Neural progenitor cell (in vitro differentiated cells): ENCODE data around the gene CRB2. TPM values are rescaled to one million over a fixed set of nuclear protein-coding genes. Genes with fewer than 3 reads are reported as not detected.

Experiments used
- DNase-seq: peaks from one replicate; pipeline ENCODE4 v3.0.0-alpha.2; 2016; ENCODE audit warnings: low spot score
- H2AFZ ChIP-seq: fragments of 200-600 bp; sonication (generic); replicated peaks from 2 replicates; pipeline ENCODE4 v1.6.1; 2016; ENCODE audit warnings: antibody characterized with exemption
- H3F3A ChIP-seq: fragments of 200-600 bp; sonication (generic); 2 replicates; pipeline ENCODE4 v1.6.1; 2016; ENCODE audit warnings: antibody characterized with exemption, low read depth
- H3K27ac ChIP-seq: fragments of 200-600 bp; sonication (generic); 2 replicates; pipeline ENCODE4 v1.5.1; 2016; ENCODE audit warnings: mild to moderate bottlenecking
- H3K27me3 ChIP-seq: fragments of 200-600 bp; sonication (generic); 2 replicates; pipeline ENCODE4 v1.6.1; 2016; ENCODE audit warnings: mild to moderate bottlenecking, moderate library complexity
- H3K36me3 ChIP-seq: fragments of 200-600 bp; sonication (generic); 2 replicates; pipeline ENCODE4 v1.5.1; 2016
- H3K4me1 ChIP-seq: fragments of 200-600 bp; sonication (generic); 2 replicates; pipeline ENCODE4 v1.6.1; 2016; ENCODE audit warnings: mixed run types
- H3K4me2 ChIP-seq: fragments of 200-600 bp; sonication (generic); 2 replicates; pipeline ENCODE4 v1.6.1; 2016
- H3K4me3 ChIP-seq: fragments of 200-600 bp; sonication (generic); 2 replicates; pipeline ENCODE4 v1.5.1; 2016
- H3K79me2 ChIP-seq: fragments of 200-600 bp; sonication (generic); 2 replicates; pipeline ENCODE4 v1.6.1; 2016; ENCODE audit warnings: low read depth
- H3K9ac ChIP-seq: fragments of 200-600 bp; sonication (generic); 2 replicates; pipeline ENCODE4 v1.6.1; 2016
- H3K9me3 ChIP-seq: fragments of 200-600 bp; sonication (generic); 2 replicates; pipeline ENCODE4 v1.5.1; 2016; ENCODE audit warnings: low read depth
- H4K20me1 ChIP-seq: fragments of 200-600 bp; sonication (generic); 2 replicates; pipeline ENCODE4 v1.6.1; 2016; ENCODE audit warnings: low read depth
- H3K27ac Mint-ChIP-seq: 3 replicates; pipeline ENCODE4 v1.8.0; 2021; ENCODE audit warnings: mixed read lengths
- H3K27me3 Mint-ChIP-seq: 2 replicates; pipeline ENCODE4 v1.8.0; 2022; ENCODE audit warnings: low read depth, mild to moderate bottlenecking, inconsistent platforms, moderate library complexity, mixed read lengths; ENCODE audit not compliant: insufficient read depth
- H3K36me3 Mint-ChIP-seq: 3 replicates; pipeline ENCODE4 v1.8.0; 2021; ENCODE audit warnings: mixed read lengths
- H3K4me1 Mint-ChIP-seq: 3 replicates; pipeline ENCODE4 v1.8.0; 2021; ENCODE audit warnings: mixed read lengths
- H3K4me3 Mint-ChIP-seq: 3 replicates; pipeline ENCODE4 v1.8.0; 2021; ENCODE audit warnings: mild to moderate bottlenecking, moderate library complexity, mixed read lengths
- H3K9me3 Mint-ChIP-seq: 3 replicates; pipeline ENCODE4 v1.8.0; 2020; ENCODE audit warnings: mixed read lengths
- CTCF ChIP-seq: fragments of 200-600 bp; sonication (generic); IDR thresholded peaks from 2 replicates; pipeline ENCODE4 v1.5.1; 2017; ENCODE audit warnings: antibody characterized with exemption, mild to moderate bottlenecking
- EZH2 ChIP-seq: fragments of 200-600 bp; sonication (generic); IDR thresholded peaks from 2 replicates; pipeline ENCODE4 v1.6.1; 2017; ENCODE audit warnings: antibody characterized with exemption, mild to moderate bottlenecking, moderate library complexity
- EZH2phosphoT487 ChIP-seq: fragments of 200-600 bp; sonication (generic); IDR thresholded peaks from 2 replicates; pipeline ENCODE4 v1.6.1; 2017; ENCODE audit warnings: antibody characterized with exemption
- total RNA-seq: library from RNA; depleted of rRNA; stranded (reverse); fragments of >200 nt; gene quantifications from 2 replicates; pipeline ENCODE4 v1.2.3, GENCODE V29; 2015; ENCODE audit warnings: low replicate concordance

Gene CRB2
- total RNA-seq, 1 donor from 2014 or later, result 18.5 TPM

GRCh38 chr9:123362856-123363255 lies 6.9 kb downstream of the CRB2 start:
- DNase-seq, result no peak
- TF ChIP-seq CTCF (no peak), EZH2phosphoT487 (no peak), EZH2 (no peak)
- Histone ChIP-seq H3K79me2 (peaks cover 69% of the 10 kb centered on the region), H3K4me3 (no peak overlapping the region), H3K9me3 (no peaks in the 10 kb centered on the region), H3K9ac (no peak overlapping the region), H3F3A (peaks cover 41% of the 10 kb centered on the region), H3K36me3 (no peaks in the 10 kb centered on the region), H4K20me1 (peaks cover 61% of the 10 kb centered on the region), H3K4me2 (no peak overlapping the region), H2AFZ (no peak overlapping the region), H3K27me3 (no peaks in the 10 kb centered on the region), H3K27ac (no peak overlapping the region), H3K4me1 (peaks cover 56% of the 10 kb centered on the region)
- H3K9me3 Mint-ChIP-seq, result no peaks in the 10 kb centered on the region
- no peak overlapping the region for H3K4me3 Mint-ChIP-seq
- H3K27ac Mint-ChIP-seq, result peak overlapping the region; percentile 90
- H3K27me3 Mint-ChIP-seq, result peaks cover 11% of the 10 kb centered on the region
- H3K4me1 Mint-ChIP-seq, result peaks cover 75% of the 10 kb centered on the region
- peaks cover 21% of the 10 kb centered on the region for H3K36me3 Mint-ChIP-seq

- H3K27ac ChIP-seq, result no peak overlapping the region
- H3K9ac ChIP-seq, result no peak overlapping the region
- no peak overlapping the region for H3K4me3 ChIP-seq
- peaks cover 7% of the 10 kb centered on the region for H3K27me3 Mint-ChIP-seq
- H3K4me1 Mint-ChIP-seq, result peaks cover 62% of the 10 kb centered on the region
- peaks cover 27% of the 10 kb centered on the region for H3F3A ChIP-seq
- peaks cover 23% of the 10 kb centered on the region for H3K36me3 Mint-ChIP-seq
- peak overlapping the region; percentile 54 for H3K4me2 ChIP-seq
- H4K20me1 ChIP-seq, result peaks cover 71% of the 10 kb centered on the region
- H3K4me3 Mint-ChIP-seq, result peak overlapping the region; percentile 79
- peak overlapping the region; percentile 90 for H3K27ac Mint-ChIP-seq
- no peaks in the 10 kb centered on the region for H3K27me3 ChIP-seq
- no peaks in the 10 kb centered on the region for H3K9me3 ChIP-seq
- H3K4me1 ChIP-seq, result peaks cover 45% of the 10 kb centered on the region
- H3K79me2 ChIP-seq, result peaks cover 56% of the 10 kb centered on the region
- H3K9me3 Mint-ChIP-seq, result no peaks in the 10 kb centered on the region
- H2AFZ ChIP-seq, result no peak overlapping the region
- H3K36me3 ChIP-seq, result no peaks in the 10 kb centered on the region
- DNase-seq, result no peak
- TF ChIP-seq CTCF (no peak), EZH2phosphoT487 (no peak), EZH2 (no peak)
These were observed 8.3 kb downstream of the CRB2 start for GRCh38 chr9:123364241-123364824.

GRCh38 chr9:123365287-123365880 lies 9.4 kb downstream of the CRB2 start:
- Histone ChIP-seq H3F3A (peaks cover 19% of the 10 kb centered on the region), H3K9me3 (no peaks in the 10 kb centered on the region), H4K20me1 (peaks cover 73% of the 10 kb centered on the region), H3K4me1 (peaks cover 38% of the 10 kb centered on the region), H3K4me2 (no peak overlapping the region), H3K36me3 (no peaks in the 10 kb centered on the region), H3K27me3 (no peaks in the 10 kb centered on the region), H2AFZ (no peak overlapping the region), H3K79me2 (peaks cover 45% of the 10 kb centered on the region), H3K27ac (no peak overlapping the region), H3K4me3 (no peak overlapping the region), H3K9ac (no peak overlapping the region)
- H3K27me3 Mint-ChIP-seq, result peaks cover 9% of the 10 kb centered on the region
- peak overlapping the region; percentile 49 for H3K4me3 Mint-ChIP-seq
- no peaks in the 10 kb centered on the region for H3K9me3 Mint-ChIP-seq
- TF ChIP-seq CTCF, result peak; percentile 45
- TF ChIP-seq EZH2phosphoT487, result no peak
- no peak for TF ChIP-seq EZH2
- peaks cover 29% of the 10 kb centered on the region for H3K36me3 Mint-ChIP-seq
- H3K4me1 Mint-ChIP-seq, result peaks cover 57% of the 10 kb centered on the region
- DNase-seq, result no peak
- peak overlapping the region; percentile 97 for H3K27ac Mint-ChIP-seq
